Measurements from ENCODE around the gene TUBD1.
"Not testable (repeated sequence)": the region's sequence is repeated elsewhere in the genome, so short reads cannot be mapped to it uniquely, and the experiment has no call there.

Gene TUBD1

GRCh38 chr17:59892924-59893675, at the start of gene TUBD1, which contains the start of gene RPS6KB1:
TSS of gene TUBD1 (minus strand) at chr17:59892943. CDS start at chr17:59891002, 1,941 bp downstream.
TSS of gene RPS6KB1 (plus strand) at chr17:59893121. CDS start at chr17:59893185, 64 bp downstream.
- Histone ChIP-seq H3K4me1 (ENCODE audit: insufficient read depth, insufficient read length) (no peaks in the 10 kb centered on the region), H3K27me3 (ENCODE audit: insufficient read depth, insufficient read length) (no peaks in the 10 kb centered on the region), H3K9ac (ENCODE audit: insufficient read length, low read depth) (peak within 1 kb of the TSS; percentile 93), H3K4me3 (ENCODE audit: insufficient read length, low read depth) (peak within 1 kb of the TSS; percentile 78), H3K9me3 (ENCODE audit: insufficient read depth, low read length) (no peaks in the 10 kb centered on the region), H3K36me3 (ENCODE audit: insufficient read depth, insufficient read length, low read length) (peaks cover 24% of the 10 kb centered on the region)
- DNase-seq (ENCODE audit: low read depth, low spot score) = peak; percentile 95
- TF ChIP-seq SUZ12 (IDR thresholded peaks at IDR 0.05; ENCODE audit: extremely low read depth, insufficient read depth, insufficient read length) (no peak), YY1 (IDR thresholded peaks at IDR 0.05; ENCODE audit: insufficient read depth, insufficient read length) (peak; percentile 79)

GRCh38 chr17:59941131-59941530, 48.4 kb upstream of the TUBD1 start:
- Histone ChIP-seq H3K9ac (ENCODE audit: insufficient read length, low read depth) (no peak overlapping the region), H3K36me3 (ENCODE audit: insufficient read depth, insufficient read length, low read length) (peaks cover 53% of the 10 kb centered on the region), H3K4me1 (ENCODE audit: insufficient read depth, insufficient read length) (no peaks in the 10 kb centered on the region), H3K9me3 (ENCODE audit: insufficient read depth, low read length) (no peaks in the 10 kb centered on the region), H3K4me3 (ENCODE audit: insufficient read length, low read depth) (no peak overlapping the region), H3K27me3 (ENCODE audit: insufficient read depth, insufficient read length) (no peaks in the 10 kb centered on the region)
- TF ChIP-seq SUZ12 (IDR thresholded peaks at IDR 0.05; ENCODE audit: extremely low read depth, insufficient read depth, insufficient read length) = no peak
- no peak for TF ChIP-seq ZNF274 (IDR thresholded peaks at IDR 0.05; ENCODE audit: low read depth, low read length)
- no peak for TF ChIP-seq YY1 (IDR thresholded peaks at IDR 0.05; ENCODE audit: insufficient read depth, insufficient read length)
- no peak for DNase-seq (ENCODE audit: low read depth, low spot score)

DNA sequence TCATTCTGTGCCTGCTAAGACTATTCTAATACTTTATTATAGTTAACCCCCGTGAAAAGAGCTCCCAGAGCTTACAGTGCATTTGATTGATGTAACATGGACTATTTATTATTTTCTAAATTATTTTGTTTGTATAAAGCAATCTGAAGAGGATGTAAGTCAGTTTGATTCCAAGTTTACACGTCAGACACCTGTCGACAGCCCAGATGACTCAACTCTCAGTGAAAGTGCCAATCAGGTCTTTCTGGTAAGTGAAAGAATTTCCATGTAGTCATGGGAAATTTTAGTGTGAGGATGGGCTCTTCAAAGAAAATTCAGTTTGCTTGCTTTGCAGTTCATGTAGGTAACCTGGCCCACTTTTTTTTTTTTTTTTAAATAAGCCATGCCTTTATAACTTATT, 48.0 kb upstream of the TUBD1 start:
- H3K9ac ChIP-seq (ENCODE audit: insufficient read length, low read depth); H3K4me1 ChIP-seq (ENCODE audit: insufficient read depth, insufficient read length); H3K4me3 ChIP-seq (ENCODE audit: insufficient read length, low read depth); H3K9me3 ChIP-seq (ENCODE audit: insufficient read depth, low read length); DNase-seq (ENCODE audit: low read depth, low spot score); H3K27me3 ChIP-seq (ENCODE audit: insufficient read depth, insufficient read length): not testable (repeated sequence)
- H3K36me3 ChIP-seq (ENCODE audit: insufficient read depth, insufficient read length, low read length) = peaks cover 53% of the 10 kb centered on the region

- H3K9me3 ChIP-seq (ENCODE audit: insufficient read depth, low read length); H3K4me3 ChIP-seq (ENCODE audit: insufficient read length, low read depth); H3K27me3 ChIP-seq (ENCODE audit: insufficient read depth, insufficient read length); H3K9ac ChIP-seq (ENCODE audit: insufficient read length, low read depth); DNase-seq (ENCODE audit: low read depth, low spot score); H3K4me1 ChIP-seq (ENCODE audit: insufficient read depth, insufficient read length): not testable (repeated sequence)
- H3K36me3 ChIP-seq (ENCODE audit: insufficient read depth, insufficient read length, low read length) = peaks cover 58% of the 10 kb centered on the region
These were observed 40.6 kb upstream of the TUBD1 start for GRCh38 chr17:59933317-59933716.

GRCh38 chr17:59930768-59931167, 38.0 kb upstream of the TUBD1 start:
- H3K9me3 ChIP-seq (ENCODE audit: insufficient read depth, low read length); H3K9ac ChIP-seq (ENCODE audit: insufficient read length, low read depth): not testable (repeated sequence)
- peaks cover 58% of the 10 kb centered on the region for H3K36me3 ChIP-seq (ENCODE audit: insufficient read depth, insufficient read length, low read length)

GRCh38 chr17:59930121-59930520, 37.4 kb upstream of the TUBD1 start:
- H3K36me3 ChIP-seq (ENCODE audit: insufficient read depth, insufficient read length, low read length) = peaks cover 54% of the 10 kb centered on the region
- H3K4me1 ChIP-seq (ENCODE audit: insufficient read depth, insufficient read length); DNase-seq (ENCODE audit: low read depth, low spot score); H3K4me3 ChIP-seq (ENCODE audit: insufficient read length, low read depth); H3K27me3 ChIP-seq (ENCODE audit: insufficient read depth, insufficient read length); H3K9ac ChIP-seq (ENCODE audit: insufficient read length, low read depth); H3K9me3 ChIP-seq (ENCODE audit: insufficient read depth, low read length): not testable (repeated sequence)

More at GRCh38 chr17:59930768-59931167, 38.0 kb upstream of the TUBD1 start:
- H3K4me3 ChIP-seq (ENCODE audit: insufficient read length, low read depth); H3K27me3 ChIP-seq (ENCODE audit: insufficient read depth, insufficient read length); DNase-seq (ENCODE audit: low read depth, low spot score); H3K4me1 ChIP-seq (ENCODE audit: insufficient read depth, insufficient read length): not testable (repeated sequence)

DNA sequence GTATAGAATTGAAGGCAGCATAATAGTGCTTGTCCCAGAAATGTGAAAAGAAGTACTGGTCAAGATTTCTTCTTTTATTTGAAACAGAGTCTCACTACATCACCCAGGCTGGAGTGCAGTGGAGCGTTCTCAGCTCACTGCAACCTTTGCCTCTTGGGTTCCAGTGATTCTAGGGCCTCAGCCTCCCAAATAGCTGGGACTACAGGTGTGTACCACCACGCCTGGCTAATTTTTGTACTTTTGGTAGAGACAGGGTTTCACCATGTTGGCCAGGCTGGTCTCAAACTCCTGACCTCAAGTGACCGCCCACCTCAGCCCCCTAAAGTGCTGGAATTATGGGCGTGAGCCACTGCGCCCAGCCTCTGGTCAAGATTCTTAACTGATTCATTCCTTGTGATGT, 27.9 kb upstream of the TUBD1 start:
- not testable (repeated sequence) for H3K27me3 ChIP-seq (ENCODE audit: insufficient read depth, insufficient read length); H3K9me3 ChIP-seq (ENCODE audit: insufficient read depth, low read length); H3K4me1 ChIP-seq (ENCODE audit: insufficient read depth, insufficient read length); H3K9ac ChIP-seq (ENCODE audit: insufficient read length, low read depth); H3K4me3 ChIP-seq (ENCODE audit: insufficient read length, low read depth); DNase-seq (ENCODE audit: low read depth, low spot score)
- H3K36me3 ChIP-seq (ENCODE audit: insufficient read depth, insufficient read length, low read length) = peaks cover 50% of the 10 kb centered on the region

- H3K36me3 ChIP-seq (ENCODE audit: insufficient read depth, insufficient read length, low read length) = peaks cover 72% of the 10 kb centered on the region
- no peaks in the 10 kb centered on the region for H3K9me3 ChIP-seq (ENCODE audit: insufficient read depth, low read length)
- TF ChIP-seq SUZ12 (IDR thresholded peaks at IDR 0.05; ENCODE audit: extremely low read depth, insufficient read depth, insufficient read length) (no peak), YY1 (IDR thresholded peaks at IDR 0.05; ENCODE audit: insufficient read depth, insufficient read length) (no peak), ZNF274 (IDR thresholded peaks at IDR 0.05; ENCODE audit: low read depth, low read length) (no peak)
- no peak overlapping the region for H3K9ac ChIP-seq (ENCODE audit: insufficient read length, low read depth)
- no peak for DNase-seq (ENCODE audit: low read depth, low spot score)
- no peak overlapping the region for H3K4me3 ChIP-seq (ENCODE audit: insufficient read length, low read depth)
- H3K27me3 ChIP-seq (ENCODE audit: insufficient read depth, insufficient read length) = no peaks in the 10 kb centered on the region
- H3K4me1 ChIP-seq (ENCODE audit: insufficient read depth, insufficient read length) = no peaks in the 10 kb centered on the region
These were observed 23.7 kb upstream of the TUBD1 start for GRCh38 chr17:59916446-59916845.

All from NT2/D1 (cell line).